Thyroid gland (tissue), 4 donors: ENCODE results near the gene WDR47. TPM values are rescaled to one million over a fixed set of nuclear protein-coding genes. Genes with fewer than 3 reads are reported as not detected.

Experiments
- DNase-seq, 2 donors: peaks; one replicate each; pipeline ENCODE4 v3.0.0-alpha.2; 2019
- H3K27ac ChIP-seq, 3 donors: fragments of 200-600 bp; sonication (generic); 1 replicate in 2 of 3; 2 replicates in 1 of 3; pipeline ENCODE4 v1.5.1; 2016 to 2019; ENCODE audit warnings: mild to moderate bottlenecking in 1 of 3, moderate library complexity in 1 of 3
- H3K27me3 ChIP-seq: fragments of 200-600 bp; sonication (generic); one replicate; pipeline ENCODE4 v1.5.1; 2019
- H3K36me3 ChIP-seq, 2 donors: fragments of 200-600 bp; sonication (generic); one replicate each; pipeline ENCODE4 v1.5.1; 2016 to 2019
- H3K4me1 ChIP-seq, 2 donors: fragments of 200-600 bp; sonication (generic); one replicate each; pipeline ENCODE4 v1.5.1; 2017 to 2019
- H3K4me3 ChIP-seq, 3 donors: fragments of 200-600 bp; sonication (generic); replicated peaks in 1 of 3; 1 replicate in 2 of 3; 2 replicates in 1 of 3; pipeline ENCODE4 v1.5.1; 2016; ENCODE audit warnings: mild to moderate bottlenecking in 1 of 3
- H3K9me3 ChIP-seq: fragments of 200-600 bp; sonication (generic); one replicate; pipeline ENCODE4 v1.5.1; 2017
- CTCF ChIP-seq, 6 experiments: fragments of 200-600 bp in 3 of 6; fragments of 450-650 bp in 3 of 6; sonication (generic) in 3 of 6; IDR thresholded peaks; one replicate each; pipeline ENCODE4 v1.5.1; 2016 to 2019; ENCODE audit warnings: antibody characterized with exemption in 6 of 6, mild to moderate bottlenecking in 2 of 6, inconsistent platforms in 1 of 6, moderate library complexity in 1 of 6
- POLR2A ChIP-seq, 2 donors: fragments of 450-650 bp; IDR thresholded peaks; one replicate each; pipeline ENCODE4 v1.6.1; 2017; ENCODE audit warnings: antibody characterized with exemption in 2 of 2, mild to moderate bottlenecking in 2 of 2, moderate library complexity in 1 of 2
- WGBS, 2 donors: methylation state at CpG; one replicate each; pipeline ENCODE4 v1.1.5; 2017; 5-methylcytosine and 5-hydroxymethylcytosine counted together
- intact Hi-C: fragments of 100-400 bp; cut with DNase I; formaldehyde crosslinking; loops from one replicate; pipeline ENCODE4 v1.15.1; 2023
- total RNA-seq, 4 donors: library from RNA; depleted of rRNA; stranded (reverse); fragments of >200 nt; gene quantifications; one replicate each; pipeline ENCODE4 v1.2.3, GENCODE V29; 2016

Gene WDR47
- total RNA-seq, 4 donors from 2014 or later: 9.4 to 23.2 (median 12.9) TPM

GRCh38 chr1:109050228-109050995 is 8.5 kb upstream of the WDR47 start:
- Histone ChIP-seq H3K36me3 (no peaks in the 10 kb centered on the region), H3K9me3 (no peaks in the 10 kb centered on the region), H3K27ac (no peak overlapping the region), H3K4me1 (no peaks in the 10 kb centered on the region), H3K27me3 (no peaks in the 10 kb centered on the region), H3K4me3 (no peak overlapping the region)
- TF ChIP-seq CTCF (IDR thresholded peaks at IDR 0.05) (no peak), POLR2A (IDR thresholded peaks at IDR 0.05) (no peak)
- intact Hi-C loops: no loop called here
- DNase-seq: no peak
- WGBS, 2 donors: 78 to 81% methylated on average over 7 of the region's 7 CpGs

- Histone ChIP-seq H3K4me3 (no peak overlapping the region), H3K36me3 (no peaks in the 10 kb centered on the region), H3K27me3 (no peaks in the 10 kb centered on the region), H3K9me3 (no peaks in the 10 kb centered on the region), H3K4me1 (no peaks in the 10 kb centered on the region), H3K27ac (no peak overlapping the region)
- 42 to 45% methylated on average over 2 of the region's 2 CpGs for WGBS, 2 donors
- no peak for TF ChIP-seq CTCF (IDR thresholded peaks at IDR 0.05)
- no peak for TF ChIP-seq POLR2A (IDR thresholded peaks at IDR 0.05)
- intact Hi-C loops: no loop called here
- no peak for DNase-seq
Measured at GRCh38 chr1:109048335-109048734, 6.4 kb upstream of the WDR47 start.

GRCh38 chr1:109047339-109047738 is 5.4 kb upstream of the WDR47 start:
- no peak for DNase-seq
- 81 to 84% methylated on average over 6 of the region's 6 CpGs for WGBS, 2 donors
- H3K4me1 ChIP-seq: no peaks in the 10 kb centered on the region
- no peaks in the 10 kb centered on the region for H3K9me3 ChIP-seq
- H3K27me3 ChIP-seq: no peaks in the 10 kb centered on the region
- H3K4me3 ChIP-seq: no peak overlapping the region
- H3K27ac ChIP-seq: no peak overlapping the region
- no peaks in the 10 kb centered on the region for H3K36me3 ChIP-seq
- intact Hi-C loops: no loop called here
- no peak for TF ChIP-seq CTCF (IDR thresholded peaks at IDR 0.05)
- no peak for TF ChIP-seq POLR2A (IDR thresholded peaks at IDR 0.05)

GRCh38 chr1:109046671-109047070 is 4.8 kb upstream of the WDR47 start:
- TF ChIP-seq CTCF (IDR thresholded peaks at IDR 0.05) (no peak), POLR2A (IDR thresholded peaks at IDR 0.05) (no peak)

GRCh38 chr1:109045595-109045994 is 3.7 kb upstream of the WDR47 start:
- no peak for DNase-seq
- H3K27me3 ChIP-seq: no peaks in the 10 kb centered on the region
- no peak overlapping the region for H3K27ac ChIP-seq
- intact Hi-C loops: no loop called here
- H3K4me1 ChIP-seq: peaks cover 0 to 1% of the 10 kb centered on the region in 2 donors
- 66 to 72% methylated on average over 1 of the region's 1 CpG for WGBS, 2 donors
- no peaks in the 10 kb centered on the region for H3K9me3 ChIP-seq
- no peak for TF ChIP-seq POLR2A (IDR thresholded peaks at IDR 0.05)
- H3K36me3 ChIP-seq: no peaks in the 10 kb centered on the region
- H3K4me3 ChIP-seq: no peak overlapping the region

More at GRCh38 chr1:109046671-109047070, 4.8 kb upstream of the WDR47 start:
- DNase-seq: no peak
- Histone ChIP-seq H3K4me3 (no peak overlapping the region), H3K9me3 (no peaks in the 10 kb centered on the region), H3K27ac (no peak overlapping the region), H3K27me3 (no peaks in the 10 kb centered on the region), H3K36me3 (no peaks in the 10 kb centered on the region), H3K4me1 (no peaks in the 10 kb centered on the region)
- intact Hi-C loops: no loop called here
- 66 to 67% methylated on average over 4 of the region's 4 CpGs for WGBS, 2 donors
